Measurements from ENCODE around the gene TREH.

DNA sequence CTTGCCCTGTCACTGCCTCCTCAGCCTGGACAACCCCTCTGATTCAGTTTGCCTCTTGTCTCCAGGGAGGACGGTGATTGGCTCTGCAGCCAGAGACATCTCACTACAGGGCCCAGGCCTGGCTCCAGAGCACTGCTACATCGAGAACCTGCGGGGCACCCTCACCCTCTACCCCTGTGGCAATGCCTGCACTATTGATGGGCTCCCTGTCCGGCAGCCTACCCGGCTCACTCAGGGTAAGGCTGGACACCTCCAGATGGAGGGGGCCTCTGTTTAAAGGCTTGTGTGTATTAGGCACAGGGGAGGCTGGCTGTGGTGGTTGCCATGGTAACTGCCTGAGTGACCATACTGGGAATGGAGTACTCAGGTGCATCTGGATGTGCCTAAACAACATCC, 63.5 kb downstream of the TREH start:
- TF ChIP-seq, protein P1, sequence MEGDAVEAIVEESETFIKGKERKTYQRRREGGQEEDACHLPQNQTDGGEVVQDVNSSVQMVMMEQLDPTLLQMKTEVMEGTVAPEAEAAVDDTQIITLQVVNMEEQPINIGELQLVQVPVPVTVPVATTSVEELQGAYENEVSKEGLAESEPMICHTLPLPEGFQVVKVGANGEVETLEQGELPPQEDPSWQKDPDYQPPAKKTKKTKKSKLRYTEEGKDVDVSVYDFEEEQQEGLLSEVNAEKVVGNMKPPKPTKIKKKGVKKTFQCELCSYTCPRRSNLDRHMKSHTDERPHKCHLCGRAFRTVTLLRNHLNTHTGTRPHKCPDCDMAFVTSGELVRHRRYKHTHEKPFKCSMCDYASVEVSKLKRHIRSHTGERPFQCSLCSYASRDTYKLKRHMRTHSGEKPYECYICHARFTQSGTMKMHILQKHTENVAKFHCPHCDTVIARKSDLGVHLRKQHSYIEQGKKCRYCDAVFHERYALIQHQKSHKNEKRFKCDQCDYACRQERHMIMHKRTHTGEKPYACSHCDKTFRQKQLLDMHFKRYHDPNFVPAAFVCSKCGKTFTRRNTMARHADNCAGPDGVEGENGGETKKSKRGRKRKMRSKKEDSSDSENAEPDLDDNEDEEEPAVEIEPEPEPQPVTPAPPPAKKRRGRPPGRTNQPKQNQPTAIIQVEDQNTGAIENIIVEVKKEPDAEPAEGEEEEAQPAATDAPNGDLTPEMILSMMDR (IDR thresholded peaks at IDR 0.05): no peak
- no peak for TF ChIP-seq FOSL2 (IDR thresholded peaks at IDR 0.05; ENCODE audit: borderline replicate concordance, low read depth)
- no peak for TF ChIP-seq RAD21 (IDR thresholded peaks at IDR 0.05; ENCODE audit: low read length)
- TF ChIP-seq TCF12 (IDR thresholded peaks at IDR 0.05): no peak
- no peak for TF ChIP-seq POLR2AphosphoS5 (IDR thresholded peaks at IDR 0.05; ENCODE audit: low read depth, low read length)
- TF ChIP-seq, protein P2, sequence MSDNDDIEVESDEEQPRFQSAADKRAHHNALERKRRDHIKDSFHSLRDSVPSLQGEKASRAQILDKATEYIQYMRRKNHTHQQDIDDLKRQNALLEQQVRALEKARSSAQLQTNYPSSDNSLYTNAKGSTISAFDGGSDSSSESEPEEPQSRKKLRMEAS (IDR thresholded peaks at IDR 0.05; ENCODE audit: low read depth): no peak
- TF ChIP-seq USF1 (IDR thresholded peaks at IDR 0.05; ENCODE audit: borderline replicate concordance, low read depth): no peak

All from SK-N-SH (cell line).